ENCODE measurements around the gene LSM4.
"Not testable (repeated sequence)": the region's sequence is repeated elsewhere in the genome, so short reads cannot be mapped to it uniquely, and the experiment has no call there.

Gene LSM4

GRCh38 chr19:18340190-18340989 lies 17.5 kb upstream of the LSM4 start, which contains the start of gene PGPEP1:
PGPEP1 (plus strand) TSS chr19:18340598; CDS start chr19:18340682, 84 bp downstream.
- peak; percentile 70 for DNase-seq

GRCh38 chr19:18339723-18340122 lies 16.8 kb upstream of the LSM4 start:
- peak; percentile 77 for DNase-seq

DNA sequence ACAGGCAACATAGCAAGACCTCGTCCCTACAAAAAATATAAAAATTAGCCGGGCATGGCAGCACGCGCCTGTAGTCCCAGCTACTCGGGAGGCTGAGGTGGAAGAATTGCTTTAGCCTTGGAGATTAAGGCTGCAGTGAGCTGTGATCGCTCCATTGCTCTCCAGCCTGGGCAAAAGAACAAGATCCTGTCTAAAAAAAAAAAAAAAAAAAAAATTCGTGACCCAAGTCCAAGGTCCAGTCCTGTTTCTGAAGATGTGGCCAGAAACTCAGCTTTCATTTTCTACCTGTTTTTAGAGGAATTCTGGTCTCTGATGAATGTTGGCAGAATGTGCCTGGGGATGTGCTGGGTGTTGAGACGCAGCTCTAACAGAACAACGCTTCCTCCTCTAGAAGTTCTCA lies 15.7 kb upstream of the LSM4 start:
- DNase-seq = no peak

GRCh38 chr19:18336121-18336520 lies 13.2 kb upstream of the LSM4 start:
- no peak for DNase-seq

GRCh38 chr19:18333680-18334079 lies 10.8 kb upstream of the LSM4 start:
- no peak for DNase-seq

DNA sequence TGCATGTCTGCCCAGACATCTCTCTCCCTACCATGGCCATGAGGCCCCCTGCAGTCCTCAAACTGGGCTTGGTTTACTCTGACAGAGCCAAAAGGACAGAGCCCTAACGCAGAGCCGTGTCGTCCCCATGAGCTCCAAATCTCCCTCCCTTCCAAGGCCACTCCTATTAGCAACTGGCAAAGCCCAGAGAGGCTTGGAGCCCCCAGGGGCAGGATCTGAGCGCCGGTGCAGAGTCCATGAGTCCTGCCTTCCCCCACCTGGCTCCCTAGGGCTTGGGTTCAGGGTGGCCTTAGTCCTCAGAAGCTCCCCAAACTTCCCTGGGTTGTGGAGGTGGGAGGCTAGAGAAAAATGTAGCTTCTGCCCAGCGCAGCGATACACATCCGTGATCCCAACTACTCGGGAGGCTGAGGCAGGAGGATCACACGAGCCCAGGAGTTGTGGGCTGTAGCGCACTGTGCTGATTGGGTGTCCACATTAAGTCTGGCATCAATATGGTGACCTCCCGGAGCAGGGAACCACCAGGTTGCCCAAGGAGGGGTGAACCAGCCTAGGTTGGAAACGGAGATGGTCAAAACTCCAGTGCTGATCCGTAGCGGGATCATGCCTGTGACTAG lies 10.1 kb upstream of the LSM4 start:
- no peak for DNase-seq

GRCh38 chr19:18330868-18331267 lies 8.0 kb upstream of the LSM4 start:
- no peak for DNase-seq

GRCh38 chr19:18329035-18329376 lies 6.1 kb upstream of the LSM4 start:
- DNase-seq = no peak

DNA sequence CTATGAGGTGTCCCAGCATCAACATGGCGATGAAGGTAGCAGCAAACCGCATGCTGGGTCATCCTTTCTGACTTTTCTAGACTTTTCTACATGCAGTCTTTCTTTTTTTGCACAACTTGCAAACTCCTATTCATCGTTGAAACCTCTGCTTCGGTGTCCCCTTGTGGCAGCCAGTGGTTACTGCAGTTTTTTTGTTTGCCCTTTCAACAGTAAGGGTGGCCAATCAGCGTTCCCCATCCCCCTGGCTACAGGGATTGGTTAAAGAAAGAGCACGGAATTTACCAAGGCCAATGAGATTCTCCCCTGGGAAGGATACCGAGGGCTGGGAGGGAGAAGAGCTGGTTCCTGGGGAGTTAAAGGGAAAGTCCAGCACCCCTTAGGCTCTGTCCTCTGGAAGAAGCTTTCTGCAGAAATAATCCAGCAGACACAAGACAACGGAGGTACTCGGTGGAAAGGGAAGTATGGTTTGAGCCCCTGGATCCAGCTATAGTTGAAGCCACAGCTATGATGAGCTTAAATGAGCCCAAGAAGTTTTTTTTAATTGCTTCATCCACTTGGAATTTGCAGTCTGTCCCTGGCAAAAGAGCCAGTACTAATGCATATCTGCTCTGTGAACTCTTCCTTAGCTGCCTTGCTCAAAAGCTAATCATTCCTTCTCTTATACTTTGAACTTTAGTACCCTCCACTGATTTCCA lies 5.6 kb upstream of the LSM4 start:
- peak; percentile 97 for DNase-seq

GRCh38 chr19:18326772-18327171 lies 3.9 kb upstream of the LSM4 start:
- DNase-seq = no peak

GRCh38 chr19:18324373-18324731 lies 1.5 kb upstream of the LSM4 start:
- not testable (repeated sequence) for DNase-seq

DNA sequence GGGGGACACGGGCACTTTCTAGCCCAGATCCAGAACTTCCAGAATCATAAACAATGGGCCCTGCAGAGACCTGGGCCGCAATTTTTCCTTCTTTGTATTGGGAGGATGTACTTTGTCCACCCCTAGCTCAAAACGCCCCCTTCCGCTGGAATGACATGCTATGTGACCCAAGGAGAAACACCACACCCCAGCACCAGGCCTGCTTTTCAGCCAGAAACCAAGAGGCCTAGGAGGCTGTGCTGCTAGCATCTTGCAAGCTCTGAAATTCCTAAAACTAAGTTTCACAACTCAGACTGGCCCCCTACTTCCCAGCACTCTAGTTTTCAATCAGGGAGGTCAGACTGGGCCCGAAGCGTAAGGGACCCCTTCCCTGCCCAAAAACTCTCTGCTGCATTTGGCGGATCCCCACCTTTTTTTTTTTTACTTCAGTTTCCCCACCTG lies 538 bp downstream of the LSM4 start:
- peak; percentile 83 for DNase-seq

DNA sequence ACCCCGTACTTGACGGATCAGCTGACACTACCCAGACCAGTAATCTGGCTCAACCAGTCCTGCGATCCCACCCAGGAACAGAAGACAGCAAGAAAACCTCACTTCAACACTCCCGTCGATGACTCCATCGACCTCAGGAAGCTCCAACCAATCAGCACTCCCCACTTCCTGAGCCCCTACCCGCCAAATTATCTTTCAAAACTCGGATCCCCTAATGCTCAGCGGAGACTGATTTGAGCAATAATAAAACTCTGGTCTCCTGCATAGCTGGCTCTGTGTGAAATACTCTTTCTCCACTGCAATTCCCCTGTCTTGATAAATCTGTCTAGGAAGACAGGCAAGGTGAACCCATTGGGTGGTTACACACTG lies 1.2 kb downstream of the LSM4 start:
- peak; percentile 62 for DNase-seq

GRCh38 chr19:18320865-18321733 lies 1.8 kb downstream of the LSM4 start:
- DNase-seq = no peak

DNA sequence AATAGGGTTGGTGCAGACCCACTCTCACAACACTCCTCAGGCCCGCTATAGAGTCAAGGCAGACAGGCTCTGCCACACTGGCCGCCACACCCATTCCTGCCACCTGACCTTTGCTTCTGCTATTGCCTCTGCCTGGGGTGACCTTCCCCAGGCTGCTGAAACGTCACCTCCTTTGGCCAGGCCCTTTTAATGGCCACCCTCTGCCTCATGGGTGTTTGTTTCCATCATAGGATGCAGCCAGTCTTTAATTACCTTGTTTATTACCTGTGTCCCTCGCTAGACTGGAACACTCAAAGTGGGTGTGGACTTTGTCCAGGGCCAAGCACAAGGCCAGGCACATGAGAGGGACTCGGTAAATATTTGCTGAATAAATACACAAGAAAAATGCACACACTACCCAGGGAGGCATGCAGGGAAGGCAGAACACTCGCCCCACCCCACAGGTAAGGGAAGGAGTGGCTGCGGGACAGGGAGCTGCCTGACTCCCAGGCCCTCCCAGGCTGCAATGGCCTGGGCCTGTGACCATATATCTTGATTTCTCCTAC lies 3.2 kb downstream of the LSM4 start:
- DNase-seq = no peak

DNA sequence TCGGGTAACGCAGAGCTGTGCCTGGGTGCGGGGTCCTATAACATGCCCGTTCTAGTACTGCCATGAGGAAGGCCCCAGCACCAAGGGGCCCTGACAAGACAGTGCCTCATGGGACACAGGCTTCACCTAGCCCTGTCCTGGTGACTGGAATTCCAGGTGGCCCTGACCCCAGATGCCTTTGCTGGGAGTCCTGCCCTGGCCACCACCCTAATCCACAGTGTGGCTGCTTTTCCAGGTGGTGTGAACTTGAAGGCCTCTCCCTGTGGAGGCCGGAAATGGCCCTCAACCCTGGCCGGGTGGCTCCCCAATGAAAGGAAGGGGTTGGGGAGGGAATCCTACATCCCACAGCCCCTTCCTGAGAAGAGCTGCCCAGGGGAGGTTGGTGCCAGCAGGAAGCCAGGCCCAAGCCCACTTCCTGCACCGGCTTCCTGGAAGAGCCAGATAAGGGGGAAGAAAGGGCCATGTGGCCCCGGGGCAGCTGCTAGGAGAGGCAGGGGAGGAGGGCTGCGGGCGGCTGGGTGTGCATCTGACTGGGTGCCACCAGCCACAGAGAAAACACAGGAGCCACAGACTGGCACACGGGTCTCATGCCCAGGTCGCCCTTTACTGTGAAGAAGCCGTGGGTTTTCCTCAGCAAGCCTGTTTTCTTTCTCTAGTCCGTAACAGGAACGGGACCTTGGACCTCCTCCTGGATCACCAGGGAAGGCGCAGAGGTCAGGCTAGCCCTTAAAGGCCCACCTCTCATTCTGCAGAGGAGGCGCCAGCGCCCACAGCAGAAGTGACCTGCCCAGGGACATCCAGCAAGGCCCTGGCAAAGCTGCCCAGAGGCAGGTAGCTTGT lies 4.7 kb downstream of the LSM4 start:
- DNase-seq = peak; percentile 71

GRCh38 chr19:18313398-18313797 lies 9.5 kb downstream of the LSM4 start:
- no peak for DNase-seq

DNA sequence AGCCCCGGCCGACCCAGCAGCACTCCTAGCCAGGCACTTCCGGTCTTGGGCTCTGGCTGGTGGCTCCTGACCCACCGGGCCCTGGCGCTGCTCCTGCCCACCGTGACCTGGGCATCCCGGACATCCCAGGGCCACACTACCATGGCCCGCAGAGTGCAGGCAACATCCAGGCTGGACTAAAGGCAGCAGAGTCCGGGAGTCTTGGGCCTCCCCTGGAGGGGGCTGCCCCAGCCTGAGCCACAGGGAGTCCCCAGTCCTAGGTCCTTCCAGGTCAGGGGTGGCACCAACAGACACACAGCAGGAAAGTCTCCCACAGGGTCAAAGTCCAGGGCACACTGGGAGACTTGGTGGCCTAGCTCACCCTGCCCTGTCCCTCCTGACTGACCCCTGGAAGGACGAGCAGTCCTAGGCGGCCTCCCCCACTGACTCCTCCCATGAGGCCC lies 10.8 kb downstream of the LSM4 start:
- no peak for DNase-seq

DNA sequence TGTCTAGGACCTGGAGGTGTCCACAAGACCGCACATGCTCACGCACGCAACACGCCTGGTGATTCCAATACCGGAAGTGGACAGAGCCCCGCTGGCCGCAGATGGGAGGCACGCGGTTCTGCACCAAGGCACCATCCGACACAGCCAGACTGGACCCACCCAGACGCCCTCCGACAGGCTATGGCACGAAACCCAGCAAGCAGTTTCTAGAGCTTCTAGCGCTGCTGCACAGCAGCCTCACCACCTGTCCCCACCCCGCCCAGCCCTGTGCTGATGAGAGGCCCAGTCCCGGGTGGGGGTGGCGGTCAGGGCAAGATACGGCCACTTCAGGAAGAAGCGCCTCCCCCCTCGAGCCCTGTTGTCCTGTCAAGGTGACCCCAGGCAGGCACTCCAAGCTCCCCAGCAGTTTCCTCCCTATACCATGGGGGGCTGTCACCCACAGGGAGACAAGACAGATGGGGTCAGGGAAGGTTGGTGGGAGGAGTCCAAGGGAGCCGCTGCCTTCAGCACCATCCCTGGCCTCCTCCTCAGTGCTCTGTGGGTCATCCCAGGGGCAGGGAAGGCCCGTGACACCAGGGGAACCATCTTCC lies 11.3 kb downstream of the LSM4 start:
- no peak for DNase-seq

GRCh38 chr19:18310966-18311365 lies 11.9 kb downstream of the LSM4 start:
- DNase-seq = no peak

Data from OCI-M1 (cell line).